ENCODE results near the gene FOLR3. TPM values are rescaled to one million over a fixed set of nuclear protein-coding genes. Genes with fewer than 3 reads are reported as not detected.
"Not testable (repeated sequence)": the region's sequence is repeated elsewhere in the genome, so short reads cannot be mapped to it uniquely, and the experiment has no call there.

FOLR3 gene
- total RNA-seq, 1 donor from 2014 or later = not detected

- Mint-ChIP-seq H3K4me1 (ENCODE audit: unreplicated experiment) (peaks cover 3% of the 10 kb centered on the region), H3K27ac (no peak overlapping the region), H3K4me3 (no peak overlapping the region), H3K36me3 (no peaks in the 10 kb centered on the region), H3K27me3 (peaks cover 9% of the 10 kb centered on the region), H3K9me3 (no peaks in the 10 kb centered on the region)
- no peak for TF ChIP-seq CTCF (conservative IDR thresholded peaks at IDR 0.05)
- DNase-seq (ENCODE audit: extremely low spot score, unreplicated experiment) = no peak
Measured at GRCh38 chr11:72141066-72141465, 5.5 kb downstream of the FOLR3 start.

GRCh38 chr11:72142086-72142485, 6.6 kb downstream of the FOLR3 start:
- DNase-seq (ENCODE audit: extremely low spot score, unreplicated experiment); H3K27me3 Mint-ChIP-seq; H3K4me3 Mint-ChIP-seq; H3K36me3 Mint-ChIP-seq; H3K4me1 Mint-ChIP-seq (ENCODE audit: unreplicated experiment); H3K27ac Mint-ChIP-seq; H3K9me3 Mint-ChIP-seq: not testable (repeated sequence)

GRCh38 chr11:72142543-72142942, 7.0 kb downstream of the FOLR3 start:
- DNase-seq (ENCODE audit: extremely low spot score, unreplicated experiment); H3K27ac Mint-ChIP-seq: not testable (repeated sequence)

GRCh38 chr11:72144807-72145565, 9.5 kb downstream of the FOLR3 start:
- Mint-ChIP-seq H3K4me3 (no peak overlapping the region), H3K27ac (no peak overlapping the region), H3K27me3 (peaks cover 9% of the 10 kb centered on the region), H3K36me3 (no peaks in the 10 kb centered on the region), H3K9me3 (no peaks in the 10 kb centered on the region), H3K4me1 (ENCODE audit: unreplicated experiment) (peaks cover 3% of the 10 kb centered on the region)
- no peak for DNase-seq (ENCODE audit: extremely low spot score, unreplicated experiment)
- TF ChIP-seq CTCF (conservative IDR thresholded peaks at IDR 0.05) = no peak

More at GRCh38 chr11:72142543-72142942, 7.0 kb downstream of the FOLR3 start:
- H3K4me3 Mint-ChIP-seq; H3K4me1 Mint-ChIP-seq (ENCODE audit: unreplicated experiment); H3K27me3 Mint-ChIP-seq; H3K9me3 Mint-ChIP-seq; H3K36me3 Mint-ChIP-seq: not testable (repeated sequence)

GRCh38 chr11:72146625-72147024, 11.1 kb downstream of the FOLR3 start:
- H3K36me3 Mint-ChIP-seq = no peaks in the 10 kb centered on the region
- H3K27me3 Mint-ChIP-seq = peaks cover 3% of the 10 kb centered on the region
- peaks cover 3% of the 10 kb centered on the region for H3K4me1 Mint-ChIP-seq (ENCODE audit: unreplicated experiment)
- no peak for DNase-seq (ENCODE audit: extremely low spot score, unreplicated experiment)
- no peaks in the 10 kb centered on the region for H3K9me3 Mint-ChIP-seq
- TF ChIP-seq CTCF (conservative IDR thresholded peaks at IDR 0.05) = no peak
- no peak overlapping the region for H3K4me3 Mint-ChIP-seq
- H3K27ac Mint-ChIP-seq = no peak overlapping the region

- no peak for DNase-seq (ENCODE audit: extremely low spot score, unreplicated experiment)
- Mint-ChIP-seq H3K36me3 (no peaks in the 10 kb centered on the region), H3K27ac (no peak overlapping the region), H3K4me1 (ENCODE audit: unreplicated experiment) (no peaks in the 10 kb centered on the region), H3K9me3 (no peaks in the 10 kb centered on the region), H3K27me3 (no peaks in the 10 kb centered on the region), H3K4me3 (no peak overlapping the region)
- no peak for TF ChIP-seq CTCF (conservative IDR thresholded peaks at IDR 0.05)
Measured at GRCh38 chr11:72150882-72151281, 15.4 kb downstream of the FOLR3 start.

- not testable (repeated sequence) for DNase-seq (ENCODE audit: extremely low spot score, unreplicated experiment); H3K27ac Mint-ChIP-seq; H3K4me3 Mint-ChIP-seq; H3K36me3 Mint-ChIP-seq; H3K4me1 Mint-ChIP-seq (ENCODE audit: unreplicated experiment); H3K27me3 Mint-ChIP-seq; H3K9me3 Mint-ChIP-seq
Measured at GRCh38 chr11:72153874-72154273, 18.3 kb downstream of the FOLR3 start.
